ENCODE measurements around the gene SLC9A8.

- TF ChIP-seq TAF1 (IDR thresholded peaks at IDR 0.05; ENCODE audit: low read depth) (no peak), TEAD4 (IDR thresholded peaks at IDR 0.05) (no peak), CEBPB (IDR thresholded peaks at IDR 0.05) (no peak), EP300 (IDR thresholded peaks at IDR 0.05; ENCODE audit: borderline replicate concordance) (no peak), YY1 (IDR thresholded peaks at IDR 0.05; ENCODE audit: low read depth) (no peak), REST (IDR thresholded peaks at IDR 0.05; ENCODE audit: low read depth) (no peak), USF1 (IDR thresholded peaks at IDR 0.05) (no peak), MAX (IDR thresholded peaks at IDR 0.05) (no peak), RAD21 (IDR thresholded peaks at IDR 0.05; ENCODE audit: low read depth) (peak; percentile 83), ZBTB7A (IDR thresholded peaks at IDR 0.05; ENCODE audit: low read depth) (no peak)
These were observed 33.7 kb downstream of the SLC9A8 start for GRCh38 chr20:49846206-49846807.

All from Ishikawa (cell line).